SK-N-MC (cell line): ENCODE data around the gene GGT7.

ENCODE experiments used
- EZH2 ChIP-seq: fragments of 200-600 bp; sonication (generic); IDR thresholded peaks from one replicate; pipeline ENCODE4 v1.6.1; 2017; ENCODE audit warnings: antibody characterized with exemption
- FOXP2 ChIP-seq: optimal IDR thresholded peaks from 2 replicates; pipeline ENCODE3; 2011; ENCODE audit warnings: mild to moderate bottlenecking, moderate library complexity; ENCODE audit not compliant: insufficient read depth; ENCODE audit errors: extremely low read length, control extremely low read depth
- POLR2AphosphoS5 ChIP-seq: IDR thresholded peaks from 2 replicates; pipeline ENCODE4 v1.6.1; 2012; ENCODE audit warnings: mild to moderate bottlenecking, low read depth, low read length, borderline replicate concordance

DNA sequence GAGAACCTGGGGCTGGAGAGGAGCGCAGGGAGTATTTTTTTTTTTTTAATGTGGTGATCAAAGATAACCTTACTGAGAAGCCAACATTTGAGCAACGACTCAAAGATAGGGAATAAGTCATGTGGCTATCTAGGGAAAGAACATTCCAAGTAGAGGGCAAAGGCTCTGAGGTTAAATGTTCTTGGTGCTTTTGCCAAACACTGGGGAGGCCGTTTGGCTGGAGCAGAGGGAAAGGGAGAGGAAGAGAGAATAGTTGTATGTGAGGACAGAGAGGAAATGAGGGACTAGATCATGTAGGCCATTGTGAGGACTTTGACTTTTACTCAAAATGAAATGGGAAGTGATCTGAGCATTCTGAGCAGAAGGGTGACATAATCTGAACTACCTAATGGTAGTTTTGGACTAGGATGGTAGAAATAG is 31.6 kb upstream of the GGT7 start:
- TF ChIP-seq EZH2 (no peak), POLR2AphosphoS5 (no peak), FOXP2 (no peak)
